HepG2 (cell line): ENCODE data around the gene KIAA0930. TPM values are rescaled to one million over a fixed set of nuclear protein-coding genes. Genes with fewer than 3 reads are reported as not detected.
A peak's percentile ranks its signal among the peaks of the same experiment; 100 is the strongest.

Source experiments
- ASH2L ChIP-seq: fragments of 300-600, 200-600 bp; sonication (generic); IDR thresholded peaks from 2 replicates; pipeline ENCODE4 v1.7.0; 2017; ENCODE audit warnings: low read depth, mild to moderate bottlenecking, moderate library complexity, mixed read lengths, low read length; ENCODE audit not compliant: insufficient read length
- FOXO1 ChIP-seq: sonication (generic); formaldehyde crosslinking; IDR thresholded peaks from 2 replicates; pipeline ENCODE4 v1.4.0; 2020; ENCODE audit warnings: missing genetic modification reagents
- HNF4A ChIP-seq: sonication (generic); formaldehyde crosslinking; IDR thresholded peaks from 2 replicates; pipeline ENCODE4 v1.4.0; 2020; ENCODE audit warnings: missing genetic modification reagents
- KDM4B ChIP-seq: sonication (generic); formaldehyde crosslinking; IDR thresholded peaks from 2 replicates; pipeline ENCODE4 v1.4.0; 2020; ENCODE audit warnings: missing genetic modification reagents
- KMT2A ChIP-seq: sonication (generic); formaldehyde crosslinking; IDR thresholded peaks from 2 replicates; pipeline ENCODE4 v1.4.0; 2020; ENCODE audit warnings: missing genetic modification reagents
- NCOA2 ChIP-seq: sonication (generic); formaldehyde crosslinking; IDR thresholded peaks from 2 replicates; pipeline ENCODE4 v1.8.0; 2022; ENCODE audit warnings: inconsistent platforms
- POLR2A ChIP-seq, 2 experiments: IDR thresholded peaks; 2 replicates each; pipeline ENCODE4 v1.6.1; 2011; ENCODE audit warnings: low read depth in 2 of 2, low read length in 2 of 2, mild to moderate bottlenecking in 1 of 2, moderate library complexity in 1 of 2; ENCODE audit not compliant: insufficient read depth in 1 of 2
- SAP130 ChIP-seq: IDR thresholded peaks from 2 replicates; pipeline ENCODE4 v1.6.1; 2016; ENCODE audit warnings: low read depth
- THAP7 ChIP-seq: sonication (generic); formaldehyde crosslinking; IDR thresholded peaks from 2 replicates; pipeline ENCODE4 v1.8.1; 2023; ENCODE audit warnings: mild to moderate bottlenecking, missing genetic modification reagents
- ZMYM2 ChIP-seq: sonication (generic); formaldehyde crosslinking; IDR thresholded peaks from 2 replicates; pipeline ENCODE4 v1.8.0; 2022; ENCODE audit warnings: mild to moderate bottlenecking, missing genetic modification reagents
- ZNF292 ChIP-seq: sonication (generic); formaldehyde crosslinking; IDR thresholded peaks from 2 replicates; pipeline ENCODE4 v1.8.1; 2022; ENCODE audit warnings: mild to moderate bottlenecking, low read depth, missing genetic modification reagents, borderline replicate concordance
- ZNF512 ChIP-seq: sonication (generic); formaldehyde crosslinking; IDR thresholded peaks from 2 replicates; pipeline ENCODE4 v1.4.0; 2020; ENCODE audit warnings: mild to moderate bottlenecking, missing genetic modification reagents
- ZNF605 ChIP-seq: sonication (generic); formaldehyde crosslinking; IDR thresholded peaks from 2 replicates; pipeline ENCODE4 v1.8.0; 2022; ENCODE audit warnings: mild to moderate bottlenecking, missing genetic modification reagents
- ZNF891 ChIP-seq: sonication (generic); formaldehyde crosslinking; IDR thresholded peaks from 2 replicates; pipeline ENCODE4 v1.5.0; 2020; ENCODE audit warnings: mild to moderate bottlenecking, missing genetic modification reagents
- polyA plus RNA-seq, 8 experiments: library from polyadenylated mRNA; depleted of rRNA in 3 of 8; stranded (reverse) in 7 of 8; unstranded in 1 of 8; fragments of >200 nt; fragmentation: Illumina TruSeq in 4 of 8; extraction: Trizol in 4 of 8; gene quantifications; 2 replicates each; pipeline versions ENCODE4 v1.2.1 to v1.2.3, GENCODE V29; 2011 to 2016; ENCODE audit warnings: low read depth in 4 of 8, missing spikeins in 1 of 8, mixed read lengths in 1 of 8; ENCODE audit not compliant: insufficient read depth in 1 of 8
- total RNA-seq, 5 experiments: library from RNA; depleted of rRNA; stranded (reverse); fragments of >200 nt; fragmentation: Illumina TruSeq; extraction: Trizol; gene quantifications; 2 replicates each; pipeline ENCODE4 v1.2.3, GENCODE V29; 2016; ENCODE audit warnings: low read depth in 1 of 5
- TF ChIP-seq, protein P1 (sequence below): sonication (generic); formaldehyde crosslinking; IDR thresholded peaks from 2 replicates; pipeline ENCODE4 v1.5.0; 2020; ENCODE audit warnings: mild to moderate bottlenecking, missing genetic modification reagents, borderline replicate concordance
- TF ChIP-seq, protein P2 (sequence below): sonication (generic); formaldehyde crosslinking; IDR thresholded peaks from 2 replicates; pipeline ENCODE4; 2020; ENCODE audit warnings: missing genetic modification reagents, mild to moderate bottlenecking, borderline replicate concordance

KIAA0930 gene
- total and polyA plus RNA-seq, 2 of the 13 experiments (the other 11 are each of a cell fraction or from before 2014, with no cell fraction given), result 27.0 to 38.2 TPM

DNA sequence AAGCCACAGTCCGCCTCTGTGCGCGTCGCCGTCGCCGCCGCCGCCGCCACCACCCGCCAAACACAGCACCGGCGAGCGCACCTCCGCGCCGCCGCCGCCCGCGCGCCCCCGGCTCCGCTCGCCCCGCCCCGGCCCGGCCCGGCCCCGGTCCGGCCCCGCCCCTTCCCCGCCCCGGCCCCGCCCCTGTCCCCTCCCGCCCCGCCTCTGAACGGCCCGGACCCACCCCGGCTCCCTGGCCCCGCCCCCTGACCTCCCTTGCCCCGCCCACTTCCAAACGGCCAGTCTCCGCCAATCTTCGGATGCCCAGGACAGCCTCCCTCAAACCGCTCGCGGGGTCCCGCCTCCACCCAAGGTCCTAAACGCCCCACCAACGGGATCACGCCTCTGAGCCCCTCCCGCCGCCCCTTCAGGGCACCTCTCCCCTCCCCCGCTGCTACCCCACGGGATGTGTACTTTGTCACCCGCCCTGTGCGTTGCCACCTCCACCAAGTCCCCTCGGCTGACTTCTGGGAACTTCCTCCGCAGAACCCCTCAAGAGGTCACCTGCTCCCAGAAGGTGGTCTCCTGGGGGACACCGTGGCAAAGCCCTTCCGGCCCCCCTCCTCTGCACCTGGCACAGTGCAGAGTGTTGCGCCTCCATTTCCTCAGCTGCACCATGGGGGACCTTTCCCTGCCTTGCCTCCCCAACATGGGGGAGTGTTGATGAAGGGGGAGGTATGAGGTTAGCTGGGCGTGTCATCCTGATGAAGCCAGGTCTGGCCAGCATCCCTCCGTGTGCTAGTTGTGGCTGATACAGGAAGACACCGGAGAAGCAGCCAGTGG lies at the start of gene KIAA0930 (continued):
- TF ChIP-seq ZNF605, result no peak
- no peak for TF ChIP-seq THAP7 (CRISPR knock-in tag)
- no peak for TF ChIP-seq ZNF512
- TF ChIP-seq ZNF891 (CRISPR knock-in tag), result peak; percentile 31; the same call in 1 of the 2 replicates
- TF ChIP-seq KDM4B, result no peak
- TF ChIP-seq FOXO1 (CRISPR knock-in tag), result 0 out of 2 replicates have a peak, but pooled peaks have one; percentile 14
- 0 out of 4 replicates have a peak, but pooled peaks of 1 of the 2 experiments have one; percentile 13 for TF ChIP-seq POLR2A (IDR thresholded peaks at IDR 0.05; ENCODE audit: insufficient read depth in 1 of 2, low read depth in 2 of 2, low read length in 2 of 2)
- peak; percentile 24; the same call in 1 of the 2 replicates for TF ChIP-seq SAP130
- 0 out of 2 replicates have a peak, but pooled peaks have one; percentile 25 for TF ChIP-seq HNF4A (CRISPR knock-in tag)
- no peak for TF ChIP-seq ZNF292 (CRISPR knock-in tag)
- no peak for TF ChIP-seq KMT2A (CRISPR knock-in tag)
- TF ChIP-seq, protein P1, sequence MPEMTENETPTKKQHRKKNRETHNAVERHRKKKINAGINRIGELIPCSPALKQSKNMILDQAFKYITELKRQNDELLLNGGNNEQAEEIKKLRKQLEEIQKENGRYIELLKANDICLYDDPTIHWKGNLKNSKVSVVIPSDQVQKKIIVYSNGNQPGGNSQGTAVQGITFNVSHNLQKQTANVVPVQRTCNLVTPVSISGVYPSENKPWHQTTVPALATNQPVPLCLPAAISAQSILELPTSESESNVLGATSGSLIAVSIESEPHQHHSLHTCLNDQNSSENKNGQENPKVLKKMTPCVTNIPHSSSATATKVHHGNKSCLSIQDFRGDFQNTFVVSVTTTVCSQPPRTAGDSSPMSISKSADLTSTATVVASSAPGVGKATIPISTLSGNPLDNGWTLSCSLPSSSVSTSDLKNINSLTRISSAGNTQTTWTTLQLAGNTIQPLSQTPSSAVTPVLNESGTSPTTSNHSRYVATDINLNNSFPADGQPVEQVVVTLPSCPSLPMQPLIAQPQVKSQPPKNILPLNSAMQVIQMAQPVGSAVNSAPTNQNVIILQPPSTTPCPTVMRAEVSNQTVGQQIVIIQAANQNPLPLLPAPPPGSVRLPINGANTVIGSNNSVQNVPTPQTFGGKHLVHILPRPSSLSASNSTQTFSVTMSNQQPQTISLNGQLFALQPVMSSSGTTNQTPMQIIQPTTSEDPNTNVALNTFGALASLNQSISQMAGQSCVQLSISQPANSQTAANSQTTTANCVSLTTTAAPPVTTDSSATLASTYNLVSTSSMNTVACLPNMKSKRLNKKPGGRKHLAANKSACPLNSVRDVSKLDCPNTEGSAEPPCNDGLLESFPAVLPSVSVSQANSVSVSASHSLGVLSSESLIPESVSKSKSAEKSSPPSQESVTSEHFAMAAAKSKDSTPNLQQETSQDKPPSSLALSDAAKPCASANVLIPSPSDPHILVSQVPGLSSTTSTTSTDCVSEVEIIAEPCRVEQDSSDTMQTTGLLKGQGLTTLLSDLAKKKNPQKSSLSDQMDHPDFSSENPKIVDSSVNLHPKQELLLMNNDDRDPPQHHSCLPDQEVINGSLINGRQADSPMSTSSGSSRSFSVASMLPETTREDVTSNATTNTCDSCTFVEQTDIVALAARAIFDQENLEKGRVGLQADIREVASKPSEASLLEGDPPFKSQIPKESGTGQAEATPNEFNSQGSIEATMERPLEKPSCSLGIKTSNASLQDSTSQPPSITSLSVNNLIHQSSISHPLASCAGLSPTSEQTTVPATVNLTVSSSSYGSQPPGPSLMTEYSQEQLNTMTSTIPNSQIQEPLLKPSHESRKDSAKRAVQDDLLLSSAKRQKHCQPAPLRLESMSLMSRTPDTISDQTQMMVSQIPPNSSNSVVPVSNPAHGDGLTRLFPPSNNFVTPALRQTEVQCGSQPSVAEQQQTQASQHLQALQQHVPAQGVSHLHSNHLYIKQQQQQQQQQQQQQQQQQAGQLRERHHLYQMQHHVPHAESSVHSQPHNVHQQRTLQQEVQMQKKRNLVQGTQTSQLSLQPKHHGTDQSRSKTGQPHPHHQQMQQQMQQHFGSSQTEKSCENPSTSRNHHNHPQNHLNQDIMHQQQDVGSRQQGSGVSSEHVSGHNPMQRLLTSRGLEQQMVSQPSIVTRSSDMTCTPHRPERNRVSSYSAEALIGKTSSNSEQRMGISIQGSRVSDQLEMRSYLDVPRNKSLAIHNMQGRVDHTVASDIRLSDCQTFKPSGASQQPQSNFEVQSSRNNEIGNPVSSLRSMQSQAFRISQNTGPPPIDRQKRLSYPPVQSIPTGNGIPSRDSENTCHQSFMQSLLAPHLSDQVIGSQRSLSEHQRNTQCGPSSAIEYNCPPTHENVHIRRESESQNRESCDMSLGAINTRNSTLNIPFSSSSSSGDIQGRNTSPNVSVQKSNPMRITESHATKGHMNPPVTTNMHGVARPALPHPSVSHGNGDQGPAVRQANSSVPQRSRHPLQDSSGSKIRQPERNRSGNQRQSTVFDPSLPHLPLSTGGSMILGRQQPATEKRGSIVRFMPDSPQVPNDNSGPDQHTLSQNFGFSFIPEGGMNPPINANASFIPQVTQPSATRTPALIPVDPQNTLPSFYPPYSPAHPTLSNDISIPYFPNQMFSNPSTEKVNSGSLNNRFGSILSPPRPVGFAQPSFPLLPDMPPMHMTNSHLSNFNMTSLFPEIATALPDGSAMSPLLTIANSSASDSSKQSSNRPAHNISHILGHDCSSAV, result no peak
- no peak for TF ChIP-seq ZMYM2 (CRISPR knock-in tag)
- no peak for TF ChIP-seq NCOA2 (CRISPR knock-in tag)
- peak; percentile 44 for TF ChIP-seq ASH2L
- TF ChIP-seq, protein P2, sequence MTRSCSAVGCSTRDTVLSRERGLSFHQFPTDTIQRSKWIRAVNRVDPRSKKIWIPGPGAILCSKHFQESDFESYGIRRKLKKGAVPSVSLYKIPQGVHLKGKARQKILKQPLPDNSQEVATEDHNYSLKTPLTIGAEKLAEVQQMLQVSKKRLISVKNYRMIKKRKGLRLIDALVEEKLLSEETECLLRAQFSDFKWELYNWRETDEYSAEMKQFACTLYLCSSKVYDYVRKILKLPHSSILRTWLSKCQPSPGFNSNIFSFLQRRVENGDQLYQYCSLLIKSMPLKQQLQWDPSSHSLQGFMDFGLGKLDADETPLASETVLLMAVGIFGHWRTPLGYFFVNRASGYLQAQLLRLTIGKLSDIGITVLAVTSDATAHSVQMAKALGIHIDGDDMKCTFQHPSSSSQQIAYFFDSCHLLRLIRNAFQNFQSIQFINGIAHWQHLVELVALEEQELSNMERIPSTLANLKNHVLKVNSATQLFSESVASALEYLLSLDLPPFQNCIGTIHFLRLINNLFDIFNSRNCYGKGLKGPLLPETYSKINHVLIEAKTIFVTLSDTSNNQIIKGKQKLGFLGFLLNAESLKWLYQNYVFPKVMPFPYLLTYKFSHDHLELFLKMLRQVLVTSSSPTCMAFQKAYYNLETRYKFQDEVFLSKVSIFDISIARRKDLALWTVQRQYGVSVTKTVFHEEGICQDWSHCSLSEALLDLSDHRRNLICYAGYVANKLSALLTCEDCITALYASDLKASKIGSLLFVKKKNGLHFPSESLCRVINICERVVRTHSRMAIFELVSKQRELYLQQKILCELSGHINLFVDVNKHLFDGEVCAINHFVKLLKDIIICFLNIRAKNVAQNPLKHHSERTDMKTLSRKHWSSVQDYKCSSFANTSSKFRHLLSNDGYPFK, result peak; percentile 58; the same call in 1 of the 2 replicates
